ENCODE measurements around the gene JPH3. TPM values are rescaled to one million over a fixed set of nuclear protein-coding genes. Genes with fewer than 3 reads are reported as not detected.
A peak's percentile ranks its signal among the peaks of the same experiment; 100 is the strongest.
"Not testable (repeated sequence)": the region's sequence is repeated elsewhere in the genome, so short reads cannot be mapped to it uniquely, and the experiment has no call there.

JPH3 gene
- total and polyA plus RNA-seq, 5 donors = 0.09 to 0.32 (median 0.14) TPM

DNA sequence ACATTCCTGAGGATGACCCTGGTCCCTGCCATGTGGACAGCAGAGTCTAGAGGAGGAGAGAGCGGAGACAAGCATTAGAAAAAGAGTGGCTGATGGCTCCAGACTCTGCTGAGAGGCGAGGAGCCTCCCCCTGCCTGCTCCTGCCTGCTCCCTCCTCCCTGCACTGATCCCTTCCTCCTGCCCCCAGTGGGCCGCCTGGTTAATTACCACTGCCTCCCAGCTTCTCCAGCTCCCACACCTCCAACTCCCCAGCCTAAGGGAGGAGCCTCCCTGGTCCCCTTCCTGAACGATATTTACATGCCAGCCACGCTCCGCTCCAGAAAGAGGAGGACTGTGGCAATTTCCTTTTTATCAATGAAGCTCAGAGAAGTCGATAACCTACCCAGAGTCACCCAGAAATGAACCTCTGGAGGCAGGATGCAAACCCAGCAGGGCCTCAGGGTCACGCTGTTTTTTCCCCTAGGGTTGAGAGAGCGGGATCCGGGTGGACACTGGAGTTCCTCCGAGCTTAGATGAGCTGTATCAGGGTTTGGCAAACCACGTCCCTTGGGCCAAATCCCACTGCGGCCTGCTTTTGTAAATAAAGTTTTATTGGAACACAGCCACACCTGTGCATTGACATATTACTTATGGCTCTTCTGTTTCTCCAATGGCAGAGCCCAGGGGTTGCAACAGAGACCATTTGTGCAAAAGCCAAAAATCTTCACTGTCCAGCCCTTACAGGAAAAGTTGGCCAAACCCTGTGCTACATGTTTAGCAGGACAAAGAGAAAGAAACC, 27.1 kb upstream of the JPH3 start:
- Histone ChIP-seq H3K27ac (ENCODE audit: low read length) (no peak overlapping the region), H3K4me1 (ENCODE audit: control insufficient read depth, insufficient read depth, low read length) (peaks cover 3% of the 10 kb centered on the region), H3K4me3 (ENCODE audit: low read length) (no peak overlapping the region), H3K9me3 (ENCODE audit: control insufficient read depth, low read length) (no peaks in the 10 kb centered on the region), H3K27me3 (ENCODE audit: control insufficient read depth, insufficient read depth) (no peaks in the 10 kb centered on the region)
- DNase-seq = no peak
- intact Hi-C loops (cut with DNase I) = no loop called here
- WGBS = 52% methylated on average over 13 of the region's 13 CpGs
- no peak for ATAC-seq

DNA sequence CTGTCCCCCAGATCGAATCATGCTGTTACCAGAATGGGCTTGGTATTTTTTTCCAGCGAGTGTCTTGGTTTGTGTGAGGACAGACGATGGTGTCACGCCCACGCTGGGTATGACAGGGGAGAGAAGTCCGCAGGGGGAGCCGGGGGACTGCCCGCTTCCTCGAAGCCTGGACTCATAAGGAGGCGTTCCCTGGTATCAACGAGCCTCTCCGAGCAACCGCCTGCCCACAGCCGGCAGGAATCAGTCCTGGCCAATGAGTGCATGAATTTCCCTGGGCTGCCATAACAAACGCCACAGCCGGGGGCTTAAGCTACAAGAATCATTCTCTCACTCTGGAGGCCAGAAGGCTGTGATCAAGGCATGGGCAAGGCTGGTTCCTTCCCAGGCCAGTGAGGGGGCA, 26.1 kb upstream of the JPH3 start:
- H3K27me3 ChIP-seq (ENCODE audit: control insufficient read depth, insufficient read depth) = no peaks in the 10 kb centered on the region
- no peak overlapping the region for H3K27ac ChIP-seq (ENCODE audit: low read length)
- no peaks in the 10 kb centered on the region for H3K9me3 ChIP-seq (ENCODE audit: control insufficient read depth, low read length)
- ATAC-seq (no peak), DNase-seq (no peak)
- H3K4me3 ChIP-seq (ENCODE audit: low read length) = no peak overlapping the region
- peaks cover 3% of the 10 kb centered on the region for H3K4me1 ChIP-seq (ENCODE audit: control insufficient read depth, insufficient read depth, low read length)
- 58% methylated on average over 16 of the region's 16 CpGs for WGBS
- intact Hi-C loops (cut with DNase I) = no loop called here

DNA sequence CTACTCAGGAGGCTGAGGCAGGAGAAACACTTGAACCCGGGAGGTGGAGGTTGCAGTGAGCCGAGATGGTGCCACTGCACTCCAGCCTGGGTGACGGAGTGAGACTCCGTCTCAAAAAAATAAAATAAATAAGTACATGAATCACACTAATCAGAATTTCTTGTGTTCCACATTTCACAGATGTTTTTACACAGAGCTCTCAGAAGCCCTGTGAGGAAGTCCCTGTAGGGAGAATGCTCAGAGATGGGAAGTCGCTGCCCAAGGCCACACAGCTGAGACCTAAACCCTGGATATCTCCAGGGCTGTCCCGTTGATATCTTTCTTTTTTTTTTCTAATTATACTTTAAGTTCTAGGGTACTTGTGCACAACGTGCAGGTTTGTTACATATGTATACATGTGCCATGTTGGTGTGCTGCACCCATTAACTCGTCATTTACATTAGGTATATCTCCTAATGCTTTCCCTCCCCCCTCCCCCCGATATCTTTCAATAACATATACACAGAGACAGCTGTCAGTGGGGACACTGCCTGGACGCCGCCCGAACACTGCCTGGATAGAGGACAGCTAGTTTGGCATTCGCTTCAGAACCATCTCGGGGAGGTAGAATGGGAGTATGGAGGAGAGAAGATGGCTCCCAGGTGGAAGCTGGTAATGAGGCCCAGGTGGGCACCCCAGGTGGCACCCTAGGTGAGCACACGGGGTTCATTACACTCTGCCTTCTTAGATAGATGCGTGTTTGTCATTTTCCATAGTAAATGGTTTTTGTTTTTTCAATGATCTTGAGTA, 24.0 kb upstream of the JPH3 start:
- ATAC-seq; H3K27ac ChIP-seq (ENCODE audit: low read length); DNase-seq; H3K4me3 ChIP-seq (ENCODE audit: low read length); intact Hi-C loops (cut with DNase I); H3K27me3 ChIP-seq (ENCODE audit: control insufficient read depth, insufficient read depth); H3K9me3 ChIP-seq (ENCODE audit: control insufficient read depth, low read length); H3K4me1 ChIP-seq (ENCODE audit: control insufficient read depth, insufficient read depth, low read length): not testable (repeated sequence)
- WGBS = 84% methylated on average over 16 of the region's 16 CpGs

DNA sequence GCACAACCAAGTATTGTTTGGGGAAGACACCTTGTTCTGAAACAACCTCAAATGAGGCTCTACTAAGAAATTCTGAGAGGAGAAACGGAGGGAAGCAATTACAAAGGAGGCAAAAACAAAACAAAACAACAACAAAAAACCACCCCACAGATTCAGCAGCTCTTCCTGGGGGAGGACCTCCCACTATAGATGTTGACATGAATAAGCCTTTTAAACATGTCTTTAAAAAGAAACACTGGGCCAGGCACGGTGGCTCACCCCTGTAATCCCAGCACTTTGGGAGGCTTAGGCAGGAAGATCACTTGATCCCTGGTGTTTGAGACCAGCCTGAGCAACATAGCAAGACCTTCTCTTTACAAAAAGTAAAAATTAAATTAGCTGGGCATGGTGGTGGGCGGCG, 22.6 kb upstream of the JPH3 start:
- DNase-seq (no peak), ATAC-seq (no peak)
- Histone ChIP-seq H3K4me3 (ENCODE audit: low read length) (no peak overlapping the region), H3K27ac (ENCODE audit: low read length) (no peak overlapping the region), H3K27me3 (ENCODE audit: control insufficient read depth, insufficient read depth) (no peaks in the 10 kb centered on the region), H3K9me3 (ENCODE audit: control insufficient read depth, low read length) (no peaks in the 10 kb centered on the region), H3K4me1 (ENCODE audit: control insufficient read depth, insufficient read depth, low read length) (no peaks in the 10 kb centered on the region)
- WGBS = 88% methylated on average over 4 of the region's 4 CpGs
- intact Hi-C loops (cut with DNase I) = loop anchor here in 3 of 4 donors (5.0 to 10.0 kb wide), 2 partner anchors 185 to 188 kb away; partner anchors contain the start of gene KLHDC4 (in 3 of the 3)

DNA sequence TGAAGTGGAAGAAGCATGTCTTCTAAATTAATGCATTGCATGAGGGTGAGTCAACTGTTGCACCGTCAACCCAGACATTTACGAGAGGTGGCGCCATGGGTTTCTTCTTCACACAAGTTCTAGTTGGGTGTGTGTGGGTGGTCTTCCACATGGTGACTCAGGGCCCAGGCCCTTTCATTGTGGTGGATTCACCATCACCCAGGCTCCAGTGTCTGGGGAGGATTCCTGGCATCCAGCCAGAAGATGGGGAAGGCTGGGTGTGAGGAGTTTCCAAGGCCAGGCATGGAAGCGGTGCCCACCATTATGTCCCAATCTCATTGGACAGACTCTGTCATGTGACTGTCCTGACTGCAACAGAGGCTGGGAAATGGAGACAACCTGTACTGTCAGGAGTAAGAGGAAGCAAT, 21.4 kb upstream of the JPH3 start:
- Histone ChIP-seq H3K9me3 (ENCODE audit: control insufficient read depth, low read length) (no peaks in the 10 kb centered on the region), H3K4me1 (ENCODE audit: control insufficient read depth, insufficient read depth, low read length) (no peaks in the 10 kb centered on the region), H3K27ac (ENCODE audit: low read length) (no peak overlapping the region), H3K4me3 (ENCODE audit: low read length) (no peak overlapping the region), H3K27me3 (ENCODE audit: control insufficient read depth, insufficient read depth) (no peaks in the 10 kb centered on the region)
- no peak for ATAC-seq
- WGBS = 97% methylated on average over 4 of the region's 4 CpGs
- intact Hi-C loops (cut with DNase I) = loop anchor here in 3 of 4 donors (5.0 to 10.0 kb wide), 2 partner anchors 184 to 186 kb away; partner anchors contain the start of gene KLHDC4 (in 3 of the 3)
- DNase-seq = no peak

DNA sequence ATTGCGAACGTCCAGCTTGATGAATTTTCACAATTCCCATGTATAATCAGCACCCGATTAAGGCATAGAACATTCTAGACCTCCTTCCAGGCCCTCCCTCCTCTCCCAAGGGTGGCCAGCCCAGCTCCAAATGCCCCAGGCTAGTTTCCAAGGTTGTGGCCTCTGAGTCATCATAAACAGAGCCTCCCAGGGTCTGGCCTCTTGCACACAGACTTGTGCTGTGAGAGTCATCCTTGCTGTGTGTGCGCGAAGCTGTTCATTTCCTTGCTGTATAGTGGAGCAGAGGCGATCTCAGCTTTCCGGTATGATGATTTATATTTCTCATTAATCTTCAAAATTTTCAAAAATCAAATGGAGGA, 20.5 kb upstream of the JPH3 start:
- H3K27me3 ChIP-seq (ENCODE audit: control insufficient read depth, insufficient read depth) = no peaks in the 10 kb centered on the region
- peak; percentile 90 to 92 for ATAC-seq
- intact Hi-C loops (cut with DNase I) = loop anchor here in 3 of 4 donors (5.0 to 10.0 kb wide), 2 partner anchors 183 to 185 kb away; partner anchors contain the start of gene KLHDC4 (in 3 of the 3)
- no peaks in the 10 kb centered on the region for H3K9me3 ChIP-seq (ENCODE audit: control insufficient read depth, low read length)
- H3K4me1 ChIP-seq (ENCODE audit: control insufficient read depth, insufficient read depth, low read length) = no peaks in the 10 kb centered on the region
- DNase-seq = peak; percentile 84 to 90 (median 88)
- H3K27ac ChIP-seq (ENCODE audit: low read length) = peak overlapping the region; percentile 68
- 34% methylated on average over 7 of the region's 7 CpGs for WGBS
- no peak overlapping the region for H3K4me3 ChIP-seq (ENCODE audit: low read length)

DNA sequence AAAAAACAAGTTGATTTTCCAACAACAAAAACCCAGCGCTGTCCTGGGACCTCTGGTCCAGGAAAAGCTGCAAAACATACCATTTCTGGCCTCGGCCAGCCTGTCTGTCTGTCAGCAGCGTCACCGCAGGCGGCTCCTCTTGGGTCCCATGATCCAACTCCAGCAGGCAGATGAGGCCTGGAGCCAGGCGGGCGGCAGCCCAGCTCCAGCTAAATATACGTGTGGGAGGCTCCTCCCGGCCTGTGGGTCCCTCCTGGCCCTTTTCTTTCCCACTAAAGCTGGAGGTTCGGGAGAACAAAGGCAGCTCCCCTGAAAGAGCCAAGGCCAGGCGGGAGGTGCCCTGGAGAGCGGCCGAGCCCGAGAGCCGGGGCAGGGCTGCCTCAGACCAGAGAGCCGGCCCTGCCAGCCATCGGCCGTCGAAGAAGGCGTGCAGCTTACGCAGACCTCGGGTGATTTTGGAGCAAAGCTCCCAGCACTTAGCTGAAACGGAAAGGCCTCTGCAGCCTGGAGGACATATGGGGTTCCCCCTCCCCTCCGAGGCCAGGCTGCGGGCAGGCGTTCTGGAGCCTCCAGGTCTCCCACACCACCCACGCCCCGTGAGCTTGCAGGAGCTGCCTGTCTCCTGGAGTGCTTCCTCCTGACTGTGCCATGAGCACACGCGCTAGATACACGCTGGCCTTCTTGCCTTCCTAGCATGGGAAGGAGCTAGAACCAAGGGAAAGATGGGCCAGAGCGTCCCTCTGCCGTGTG, 19.9 kb upstream of the JPH3 start:
- Histone ChIP-seq H3K27ac (ENCODE audit: low read length) (peak overlapping the region; percentile 68), H3K27me3 (ENCODE audit: control insufficient read depth, insufficient read depth) (no peaks in the 10 kb centered on the region), H3K9me3 (ENCODE audit: control insufficient read depth, low read length) (no peaks in the 10 kb centered on the region), H3K4me3 (ENCODE audit: low read length) (no peak overlapping the region), H3K4me1 (ENCODE audit: control insufficient read depth, insufficient read depth, low read length) (no peaks in the 10 kb centered on the region)
- intact Hi-C loops (cut with DNase I) = loop anchor here in 3 of 4 donors (5.0 to 10.0 kb wide), 2 partner anchors 182 to 185 kb away; partner anchors contain the start of gene KLHDC4 (in 3 of the 3)
- DNase-seq = peak; percentile 81 to 93 (median 92)
- peak; percentile 83 to 86 for ATAC-seq
- WGBS = 39% methylated on average over 33 of the region's 33 CpGs

DNA sequence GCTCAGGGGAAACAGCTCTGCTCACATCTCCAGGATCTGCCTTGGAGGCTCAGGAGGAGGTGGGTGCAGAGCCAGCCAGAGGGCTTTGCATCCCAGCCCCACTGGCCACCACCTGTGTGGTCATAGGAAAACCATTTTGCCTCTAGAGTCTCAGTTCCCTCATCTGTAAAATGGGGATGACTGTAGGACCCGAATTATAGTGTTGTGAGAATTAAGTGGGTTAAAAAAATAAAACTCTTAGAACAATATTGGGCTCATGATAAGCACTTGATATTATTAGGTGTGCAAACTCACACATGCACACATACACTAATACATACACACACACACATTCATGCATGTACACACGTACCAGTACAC, 19.4 kb upstream of the JPH3 start:
- no peaks in the 10 kb centered on the region for H3K27me3 ChIP-seq (ENCODE audit: control insufficient read depth, insufficient read depth)
- H3K27ac ChIP-seq (ENCODE audit: low read length) = peak overlapping the region; percentile 68
- no peaks in the 10 kb centered on the region for H3K9me3 ChIP-seq (ENCODE audit: control insufficient read depth, low read length)
- DNase-seq (no peak), ATAC-seq (no peak)
- intact Hi-C loops (cut with DNase I) = loop anchor here in 3 of 4 donors (5.0 to 10.0 kb wide), 2 partner anchors 182 to 184 kb away; partner anchors contain the start of gene KLHDC4 (in 3 of the 3)
- 80% methylated on average over 2 of the region's 2 CpGs for WGBS
- no peak overlapping the region for H3K4me3 ChIP-seq (ENCODE audit: low read length)
- no peaks in the 10 kb centered on the region for H3K4me1 ChIP-seq (ENCODE audit: control insufficient read depth, insufficient read depth, low read length)

DNA sequence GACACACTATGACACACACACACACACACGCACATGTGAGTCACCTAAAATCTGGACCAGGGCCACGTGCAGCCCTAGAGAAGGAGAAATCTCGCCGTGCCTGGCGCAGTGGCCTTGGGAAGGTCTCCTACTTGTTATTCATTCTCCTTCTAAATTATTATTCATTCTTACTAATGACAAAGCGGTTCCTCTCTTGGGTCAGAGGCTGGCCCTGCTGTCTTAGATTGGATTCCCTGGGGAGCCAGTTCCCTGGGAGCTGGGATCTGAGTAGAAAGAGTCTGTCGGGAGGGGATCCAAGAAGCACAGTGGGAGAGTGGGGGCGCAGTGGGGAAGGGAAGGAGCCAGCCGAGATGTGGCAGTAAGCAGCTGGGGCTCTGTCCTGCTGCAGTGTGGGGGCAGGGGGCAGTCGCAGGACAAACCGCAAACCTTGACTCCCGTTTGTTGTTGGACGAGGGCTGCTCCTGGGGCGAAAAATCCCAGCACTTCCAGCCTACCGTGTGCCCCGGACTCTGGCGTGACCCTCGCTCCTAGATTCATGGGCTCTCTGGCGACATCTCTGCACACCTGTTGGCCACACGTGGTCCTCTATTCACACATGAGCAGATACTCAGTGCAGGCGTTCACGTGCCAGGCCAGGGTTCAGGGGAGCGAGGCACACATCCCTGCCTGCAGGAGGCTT, 18.7 kb upstream of the JPH3 start:
- Histone ChIP-seq H3K9me3 (ENCODE audit: control insufficient read depth, low read length) (no peaks in the 10 kb centered on the region), H3K27ac (ENCODE audit: low read length) (no peak overlapping the region), H3K27me3 (ENCODE audit: control insufficient read depth, insufficient read depth) (no peaks in the 10 kb centered on the region), H3K4me3 (ENCODE audit: low read length) (no peak overlapping the region), H3K4me1 (ENCODE audit: control insufficient read depth, insufficient read depth, low read length) (no peaks in the 10 kb centered on the region)
- no peak for ATAC-seq
- no peak for DNase-seq
- intact Hi-C loops (cut with DNase I) = loop anchor here in 3 of 4 donors (5.0 to 10.0 kb wide), 2 partner anchors 181 to 184 kb away; partner anchors contain the start of gene KLHDC4 (in 3 of the 3)
- WGBS = 67% methylated on average over 23 of the region's 23 CpGs

DNA sequence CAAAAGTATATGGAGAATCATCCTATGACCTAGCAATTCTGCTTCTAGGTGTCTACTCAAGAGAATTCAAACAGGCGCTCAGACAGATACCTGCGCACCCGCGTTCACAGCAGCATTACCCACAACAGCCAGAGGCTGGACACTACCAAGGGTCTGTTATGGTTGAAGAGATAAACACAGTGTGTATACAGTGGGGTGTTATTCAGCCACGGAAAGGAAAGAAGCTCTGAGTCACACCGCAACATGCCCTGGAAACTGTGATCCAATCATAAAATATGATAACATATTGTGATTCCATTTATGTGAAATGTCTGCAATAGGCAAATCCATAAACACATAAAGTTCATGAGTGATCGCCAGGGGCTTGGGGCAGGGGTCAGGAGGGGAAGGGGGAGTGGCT, 18.0 kb upstream of the JPH3 start:
- Histone ChIP-seq H3K9me3 (ENCODE audit: control insufficient read depth, low read length) (no peaks in the 10 kb centered on the region), H3K4me1 (ENCODE audit: control insufficient read depth, insufficient read depth, low read length) (no peaks in the 10 kb centered on the region), H3K4me3 (ENCODE audit: low read length) (no peak overlapping the region), H3K27ac (ENCODE audit: low read length) (no peak overlapping the region), H3K27me3 (ENCODE audit: control insufficient read depth, insufficient read depth) (no peaks in the 10 kb centered on the region)
- intact Hi-C loops (cut with DNase I) = loop anchor here in 3 of 4 donors (5.0 to 10.0 kb wide), 2 partner anchors 181 to 183 kb away; partner anchors contain the start of gene KLHDC4 (in 3 of the 3)
- ATAC-seq = no peak
- no peak for DNase-seq
- 82% methylated on average over 7 of the region's 7 CpGs for WGBS

Data from right cardiac atrium (tissue), 5 donors.